NCI-H2029 (cell line): ENCODE measurements around the gene SEC31B.

Source experiments
- DNase-seq: peaks from one replicate; lab custom pipeline; 2025; lab: John Stamatoyannopoulos, UW

The SEC31B gene, protein sequence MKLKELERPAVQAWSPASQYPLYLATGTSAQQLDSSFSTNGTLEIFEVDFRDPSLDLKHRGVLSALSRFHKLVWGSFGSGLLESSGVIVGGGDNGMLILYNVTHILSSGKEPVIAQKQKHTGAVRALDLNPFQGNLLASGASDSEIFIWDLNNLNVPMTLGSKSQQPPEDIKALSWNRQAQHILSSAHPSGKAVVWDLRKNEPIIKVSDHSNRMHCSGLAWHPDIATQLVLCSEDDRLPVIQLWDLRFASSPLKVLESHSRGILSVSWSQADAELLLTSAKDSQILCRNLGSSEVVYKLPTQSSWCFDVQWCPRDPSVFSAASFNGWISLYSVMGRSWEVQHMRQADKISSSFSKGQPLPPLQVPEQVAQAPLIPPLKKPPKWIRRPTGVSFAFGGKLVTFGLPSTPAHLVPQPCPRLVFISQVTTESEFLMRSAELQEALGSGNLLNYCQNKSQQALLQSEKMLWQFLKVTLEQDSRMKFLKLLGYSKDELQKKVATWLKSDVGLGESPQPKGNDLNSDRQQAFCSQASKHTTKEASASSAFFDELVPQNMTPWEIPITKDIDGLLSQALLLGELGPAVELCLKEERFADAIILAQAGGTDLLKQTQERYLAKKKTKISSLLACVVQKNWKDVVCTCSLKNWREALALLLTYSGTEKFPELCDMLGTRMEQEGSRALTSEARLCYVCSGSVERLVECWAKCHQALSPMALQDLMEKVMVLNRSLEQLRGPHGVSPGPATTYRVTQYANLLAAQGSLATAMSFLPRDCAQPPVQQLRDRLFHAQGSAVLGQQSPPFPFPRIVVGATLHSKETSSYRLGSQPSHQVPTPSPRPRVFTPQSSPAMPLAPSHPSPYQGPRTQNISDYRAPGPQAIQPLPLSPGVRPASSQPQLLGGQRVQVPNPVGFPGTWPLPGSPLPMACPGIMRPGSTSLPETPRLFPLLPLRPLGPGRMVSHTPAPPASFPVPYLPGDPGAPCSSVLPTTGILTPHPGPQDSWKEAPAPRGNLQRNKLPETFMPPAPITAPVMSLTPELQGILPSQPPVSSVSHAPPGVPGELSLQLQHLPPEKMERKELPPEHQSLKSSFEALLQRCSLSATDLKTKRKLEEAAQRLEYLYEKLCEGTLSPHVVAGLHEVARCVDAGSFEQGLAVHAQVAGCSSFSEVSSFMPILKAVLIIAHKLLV

DNA sequence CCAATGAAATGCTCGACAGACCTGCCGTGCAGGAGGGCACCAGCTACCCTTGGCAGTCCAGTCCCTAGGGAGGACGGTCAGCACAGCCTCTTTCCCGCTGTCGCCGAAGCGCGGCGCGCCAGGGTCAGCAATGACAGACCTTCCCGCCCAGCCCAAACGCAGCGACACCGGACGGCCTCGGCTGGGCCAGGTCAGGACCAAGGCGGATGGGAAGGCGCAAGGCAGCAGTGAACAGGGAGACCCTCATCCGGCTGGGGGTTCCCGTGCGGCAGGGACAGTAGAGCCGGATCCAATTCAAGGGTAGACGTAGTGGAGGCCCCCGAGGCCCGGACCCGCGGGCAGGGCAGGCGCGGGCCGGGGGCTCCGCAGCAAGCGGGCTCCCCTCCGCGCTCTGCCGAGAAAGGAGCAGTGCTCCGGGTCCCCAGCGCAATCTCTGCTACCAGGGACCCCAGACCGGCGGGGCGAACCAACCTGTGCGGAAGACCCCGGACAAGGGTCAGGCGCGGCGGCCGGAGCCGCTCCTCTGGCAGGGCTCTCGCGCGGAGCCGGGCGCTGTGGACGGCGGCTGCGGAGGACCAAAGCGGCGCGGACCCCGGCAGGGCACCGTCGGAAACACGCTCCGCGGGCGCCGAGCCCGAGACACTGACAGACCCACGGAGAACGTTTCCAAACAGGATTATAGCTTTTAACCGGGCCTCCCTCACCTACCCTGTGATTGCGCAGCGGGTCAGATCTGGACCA lies at the start of gene SEC31B:
SEC31B (minus strand) TSS at position 551 of the 741 bp plus-strand sequence. CDS start 2,909 bp downstream, outside the sequence.
- no peak for DNase-seq

DNA sequence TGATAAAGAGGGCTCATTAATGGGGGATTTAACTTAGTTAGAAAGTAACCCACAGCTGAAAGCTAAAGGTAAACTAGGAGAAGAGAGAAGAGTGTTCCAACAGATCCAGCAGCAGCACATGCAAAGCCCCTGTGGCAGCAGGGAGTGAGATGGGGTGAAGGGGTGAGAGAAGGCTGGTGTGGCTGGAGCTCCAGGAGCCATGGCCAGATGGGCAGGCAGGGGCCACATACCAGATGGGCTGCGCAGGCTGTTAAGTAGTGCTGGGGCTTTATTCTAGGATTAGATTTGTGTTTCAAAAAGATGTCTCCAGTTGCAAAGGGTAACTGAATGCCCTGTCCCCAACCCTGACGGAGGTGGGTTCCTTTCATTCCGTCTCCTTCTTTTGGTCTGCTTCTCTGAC lies 49.3 kb upstream of the SEC31B start:
- no peak for DNase-seq

DNA sequence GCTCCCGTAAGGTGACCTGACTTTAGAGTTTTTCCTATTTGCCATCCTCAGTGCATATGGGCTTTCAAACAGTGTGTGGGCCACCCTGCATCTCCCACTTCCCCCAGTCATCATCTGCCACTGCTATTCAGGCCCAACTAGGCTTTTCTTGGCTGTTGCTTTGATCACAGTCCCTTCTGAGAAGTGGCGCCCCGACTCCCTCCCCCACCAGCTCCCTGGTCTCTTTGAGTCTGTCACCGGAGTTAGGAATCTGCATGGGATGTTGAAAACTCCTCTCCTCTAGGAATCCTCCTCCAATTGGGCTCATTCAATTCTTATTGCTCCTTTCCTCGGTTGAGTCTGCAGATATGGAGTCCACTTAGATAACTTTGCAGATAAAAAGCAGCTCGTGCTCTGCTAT lies 48.2 kb upstream of the SEC31B start:
- DNase-seq, result no peak

DNA sequence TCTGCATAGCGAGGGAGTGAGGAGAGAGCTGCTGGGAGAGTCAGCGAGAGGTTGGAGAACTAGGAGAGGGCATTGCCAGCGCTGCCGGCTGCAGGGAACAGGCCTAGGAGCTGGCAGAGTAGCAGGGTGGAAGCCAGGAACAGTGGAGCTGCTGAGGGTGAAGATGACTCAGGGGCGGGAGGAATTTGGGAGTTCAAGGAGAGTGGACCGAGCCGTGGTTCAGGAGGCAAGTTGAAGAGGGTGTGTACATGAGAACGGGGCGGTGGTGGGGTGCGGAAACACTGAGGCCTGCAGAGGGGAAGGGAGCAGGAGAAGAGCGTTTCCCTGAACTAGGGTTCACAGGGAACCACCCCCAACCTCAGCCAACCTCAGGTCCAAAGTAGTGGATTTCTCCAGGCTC lies 47.6 kb upstream of the SEC31B start:
- DNase-seq, result no peak

DNA sequence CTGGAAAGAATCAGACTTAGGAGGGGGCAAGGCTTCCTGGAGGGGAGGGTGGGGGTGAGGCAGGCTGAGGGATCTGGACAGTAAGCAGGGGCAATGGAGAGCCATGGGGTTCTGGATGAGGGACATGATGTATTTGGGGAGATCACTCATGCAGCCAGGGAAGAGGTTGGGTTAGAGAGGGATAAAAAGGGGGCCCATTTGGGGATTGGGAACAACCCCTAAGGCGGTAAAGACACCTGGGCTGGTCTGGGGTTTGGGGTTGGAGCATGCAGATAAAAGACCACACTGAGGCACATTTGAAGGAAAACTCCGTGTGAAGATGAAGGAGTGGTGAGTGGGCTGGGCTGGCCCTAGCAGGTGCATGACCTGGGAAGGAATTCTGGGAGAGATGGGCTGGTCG lies 46.9 kb upstream of the SEC31B start:
- DNase-seq, result no peak

DNA sequence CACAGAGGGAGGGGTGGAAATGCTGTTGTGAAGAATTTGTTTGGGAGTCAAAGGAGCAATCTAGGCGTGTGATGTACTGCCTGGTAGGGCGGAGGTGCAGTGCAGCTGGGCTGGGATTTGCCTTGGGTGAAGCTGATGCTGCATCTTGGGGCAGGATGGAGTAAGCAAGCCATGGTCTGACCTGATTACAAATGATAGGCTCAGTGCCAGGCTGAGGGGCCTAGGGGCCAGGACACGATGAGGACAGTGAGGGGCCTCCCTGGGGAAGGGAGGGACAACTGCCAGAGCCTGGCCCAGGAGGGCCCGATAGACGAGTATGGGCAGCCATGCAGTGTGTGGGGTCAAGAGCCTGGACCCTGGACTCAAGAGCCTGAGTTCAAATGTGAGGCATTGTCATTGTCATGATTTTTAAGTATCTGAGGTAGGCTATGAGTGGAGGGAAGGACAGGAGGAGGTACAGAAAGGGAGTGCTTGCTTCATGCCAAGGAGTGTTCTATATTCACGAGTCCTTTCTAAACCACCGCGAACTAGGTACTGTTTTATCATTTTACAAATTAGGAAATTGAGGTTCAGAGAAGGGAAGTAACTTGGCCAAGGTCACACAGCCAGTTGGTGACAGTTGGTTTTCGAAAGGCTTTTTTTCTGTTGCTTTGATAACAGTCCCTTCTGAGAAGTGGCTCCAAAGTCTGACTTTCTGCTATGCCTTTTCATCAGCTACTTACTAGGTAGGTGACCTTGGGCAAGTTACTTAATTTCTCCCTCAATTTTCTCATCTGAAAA lies 45.7 kb upstream of the SEC31B start:
- no peak for DNase-seq

DNA sequence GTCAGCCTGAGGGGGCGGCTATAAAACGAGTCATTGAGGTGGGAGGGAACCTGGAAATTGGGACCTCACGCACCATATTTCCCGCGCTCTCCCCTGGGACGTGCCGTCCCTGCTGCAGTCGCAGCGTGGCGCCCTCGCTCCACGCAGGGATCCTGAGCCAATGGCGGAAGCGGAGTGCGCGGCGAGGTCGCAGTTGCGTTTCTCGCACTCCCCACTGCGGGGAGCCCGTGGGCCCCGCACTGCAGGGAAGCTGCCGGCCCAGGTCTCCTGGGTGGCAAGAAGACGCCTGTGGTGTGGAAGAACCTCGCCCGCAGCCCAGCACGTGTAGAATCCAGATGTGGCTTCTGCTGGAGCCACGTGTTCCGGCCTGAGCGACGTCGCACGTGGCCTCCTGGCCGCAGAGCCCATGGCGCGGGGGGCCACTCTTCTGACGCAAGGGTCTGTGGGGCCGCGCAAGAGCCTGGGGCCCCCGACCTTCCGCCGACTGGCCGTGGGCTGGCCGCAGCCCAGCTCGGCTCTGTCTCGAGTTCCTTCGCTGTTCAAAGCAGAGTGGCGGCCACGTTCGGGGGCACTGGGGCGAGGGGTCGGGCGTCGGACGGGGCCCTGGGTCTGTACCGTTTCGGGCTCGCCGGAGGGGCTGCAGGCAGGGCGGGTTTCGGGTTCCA lies 42.5 kb upstream of the SEC31B start:
- no peak for DNase-seq

DNA sequence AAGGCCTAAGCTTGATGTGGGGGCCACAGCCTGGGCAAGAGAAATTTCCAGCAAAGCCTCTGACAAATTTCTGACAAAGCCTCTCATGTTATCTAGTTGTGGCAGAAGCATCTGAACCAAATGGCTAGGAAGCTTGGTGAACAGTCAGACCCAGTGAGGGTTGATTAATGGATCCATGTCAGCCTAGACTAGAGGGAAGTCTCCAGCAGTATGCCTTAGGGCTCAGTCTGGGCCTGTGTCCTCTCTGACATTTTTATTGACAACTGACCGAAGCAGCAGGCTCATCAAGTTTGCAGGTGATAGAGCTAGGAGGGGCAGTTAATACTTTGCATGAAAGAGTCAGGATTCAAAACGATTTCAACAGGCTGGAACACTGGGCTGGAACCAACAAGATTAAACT lies 41.3 kb upstream of the SEC31B start:
- no peak for DNase-seq

DNA sequence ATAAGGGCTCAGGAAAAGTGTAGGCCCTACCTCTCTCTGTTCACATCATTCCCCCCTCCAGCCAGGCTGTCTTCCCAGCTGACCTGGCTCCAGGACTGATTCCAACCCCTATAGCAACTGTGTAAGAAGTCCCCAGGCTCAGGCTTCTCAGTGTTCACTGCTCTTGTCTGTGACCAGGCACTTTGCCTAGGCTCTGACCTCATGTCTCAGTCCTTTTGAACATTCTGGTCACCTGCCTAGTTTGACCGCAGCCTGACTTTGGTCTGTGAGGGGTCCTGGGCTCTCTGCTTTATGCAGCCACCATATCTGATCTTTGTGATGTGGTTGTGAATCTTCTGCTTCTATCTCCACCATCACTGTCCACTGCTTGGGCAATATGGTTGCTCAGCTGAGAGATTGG lies 40.6 kb upstream of the SEC31B start:
- DNase-seq, result no peak

DNA sequence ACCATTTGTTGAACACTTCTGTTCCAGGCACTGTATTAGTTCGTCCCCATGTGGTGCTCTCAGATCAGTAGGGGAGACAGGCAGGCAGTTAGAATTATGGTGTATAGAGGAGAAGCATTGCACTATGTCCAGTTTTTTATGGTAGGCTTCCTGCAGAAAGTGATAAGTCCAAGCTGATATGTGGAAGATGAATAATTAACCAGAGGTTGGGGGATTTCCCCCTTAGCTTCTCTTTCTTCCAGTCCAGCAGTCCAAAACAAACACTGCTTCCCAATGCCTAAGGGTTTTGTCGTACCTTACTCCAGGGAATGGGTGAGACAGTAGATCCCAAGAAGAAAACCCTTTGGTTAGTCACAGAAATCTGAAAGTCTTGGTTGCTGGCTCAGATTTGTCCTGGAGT lies 35.2 kb upstream of the SEC31B start:
- no peak for DNase-seq

DNA sequence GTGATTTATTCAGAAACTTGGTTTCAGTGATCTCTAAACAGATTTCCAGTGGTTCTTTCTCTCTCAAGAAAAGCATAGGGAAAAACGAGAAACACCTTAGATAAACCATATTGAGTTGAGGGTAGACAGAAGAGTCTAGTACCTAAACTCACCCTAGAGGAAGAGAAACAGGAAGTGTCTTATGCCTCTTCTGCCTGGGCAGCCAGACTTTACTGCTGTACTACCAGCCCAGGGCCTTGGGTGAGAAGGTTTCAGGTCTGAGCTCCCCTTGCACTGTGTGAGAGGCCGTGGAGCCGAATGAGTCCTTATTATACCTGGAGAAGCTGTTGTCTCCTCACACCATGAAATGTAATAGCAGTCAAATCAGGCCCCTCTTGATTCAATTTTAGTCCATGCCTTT lies 34.3 kb upstream of the SEC31B start:
- no peak for DNase-seq

DNA sequence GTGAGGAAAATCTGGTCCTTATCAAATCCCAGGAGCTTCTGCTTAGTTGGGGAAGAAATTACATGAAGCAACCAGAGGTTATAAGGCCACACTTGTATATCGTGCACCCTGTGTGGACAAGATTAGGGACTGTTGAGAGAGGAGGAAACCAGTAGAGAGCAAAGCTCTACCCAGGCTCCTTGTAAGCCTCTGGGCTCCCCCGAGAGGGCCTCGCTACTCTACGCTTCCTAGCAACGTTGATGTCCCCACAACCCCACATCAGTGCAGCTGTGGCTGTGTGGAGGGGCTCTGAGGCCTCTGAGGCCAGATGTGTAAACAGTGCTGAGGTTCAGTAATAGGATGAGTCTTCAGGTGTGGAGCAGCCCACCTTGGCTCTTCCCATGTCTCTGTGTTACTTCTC lies 32.1 kb upstream of the SEC31B start:
- DNase-seq, result no peak

DNA sequence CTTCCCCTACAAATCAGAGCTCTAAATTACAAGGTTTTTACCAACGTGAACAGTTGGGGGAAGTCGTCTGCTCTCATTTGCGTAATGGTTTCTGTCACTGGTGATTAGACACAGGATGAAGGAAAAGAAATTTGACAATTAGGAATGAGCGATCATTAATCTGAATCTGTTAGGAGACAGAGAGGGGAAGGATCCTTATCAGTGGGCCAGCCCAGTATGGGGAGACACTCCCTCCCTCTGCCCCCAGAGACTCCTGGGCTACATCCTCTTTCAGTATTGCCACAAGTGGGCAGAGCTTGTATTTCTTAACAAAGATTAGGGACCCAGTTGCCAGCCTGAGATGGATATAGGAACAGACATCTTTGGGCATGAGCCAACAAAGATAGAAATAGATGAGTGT lies 31.5 kb upstream of the SEC31B start:
- DNase-seq, result no peak

DNA sequence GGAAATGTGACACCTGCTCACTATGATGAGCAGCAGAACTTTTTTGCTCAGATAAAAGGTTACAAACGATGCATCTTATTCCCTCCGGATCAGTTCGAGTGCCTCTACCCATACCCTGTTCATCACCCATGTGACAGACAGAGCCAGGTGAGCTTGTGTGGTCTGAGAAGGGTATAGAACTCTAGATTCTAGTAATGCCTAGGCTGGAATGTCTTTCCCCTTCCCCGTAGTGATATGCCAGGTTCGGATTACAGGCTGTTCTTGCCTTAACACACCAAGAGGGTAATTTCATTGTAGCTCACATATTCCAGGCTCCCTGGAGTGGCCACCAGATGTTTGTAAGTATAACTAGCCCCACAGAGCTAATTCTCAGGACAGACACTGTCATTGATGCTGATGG lies 25.3 kb upstream of the SEC31B start:
- DNase-seq, result no peak

DNA sequence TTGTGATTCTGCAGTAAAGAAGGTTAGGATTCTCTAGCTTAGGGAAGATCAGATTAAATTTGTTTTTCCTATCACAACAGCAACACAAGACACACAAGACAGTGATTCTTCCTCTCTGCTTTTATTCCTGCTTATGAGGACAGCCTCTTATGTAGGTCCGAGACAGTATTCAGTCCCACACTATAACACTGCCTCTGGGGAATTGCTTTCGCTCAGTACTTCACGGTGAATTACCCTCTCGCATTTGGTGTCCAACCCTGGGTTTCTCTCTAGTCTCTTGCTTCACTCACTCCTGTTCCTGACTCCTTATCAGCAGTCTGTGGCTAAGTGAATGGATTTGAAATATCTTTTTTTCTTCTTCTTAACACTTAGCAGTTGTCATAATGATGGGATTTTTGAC lies 17.8 kb upstream of the SEC31B start:
- DNase-seq, result no peak

DNA sequence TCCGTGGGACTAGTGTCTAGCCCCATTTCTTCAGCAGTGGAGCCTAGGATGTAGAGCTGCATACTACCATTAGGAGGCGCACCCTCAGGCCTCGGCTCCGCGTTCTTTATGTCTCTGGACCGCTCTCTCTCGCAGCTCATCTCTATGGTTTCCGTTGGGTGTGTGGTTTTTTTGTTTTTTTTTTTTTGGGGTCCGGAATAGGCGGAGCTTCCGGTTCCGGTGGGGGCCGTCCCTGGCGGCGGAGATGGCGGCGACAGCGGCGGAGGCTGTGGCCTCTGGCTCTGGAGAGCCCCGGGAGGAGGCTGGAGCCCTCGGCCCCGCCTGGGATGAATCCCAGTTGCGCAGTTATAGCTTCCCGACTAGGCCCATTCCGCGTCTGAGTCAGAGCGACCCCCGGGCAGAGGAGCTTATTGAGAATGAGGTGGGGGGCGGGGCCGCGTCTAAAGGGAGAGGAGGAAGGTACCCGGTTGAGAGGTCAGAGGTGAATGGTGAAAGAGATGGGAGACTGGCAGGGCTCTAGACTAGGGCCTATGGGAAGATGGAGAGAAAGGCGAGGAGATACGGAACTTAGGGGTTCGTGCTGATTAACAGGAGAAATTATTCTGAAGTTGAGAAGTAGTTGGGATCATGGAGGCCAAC lies 16.2 kb upstream of the SEC31B start, which contains the start of gene HIF1AN:
HIF1AN (plus strand) TSS at position 229 of the 639 bp plus-strand sequence; CDS start at position 245, 16 bp downstream.
- peak; percentile 81 for DNase-seq

DNA sequence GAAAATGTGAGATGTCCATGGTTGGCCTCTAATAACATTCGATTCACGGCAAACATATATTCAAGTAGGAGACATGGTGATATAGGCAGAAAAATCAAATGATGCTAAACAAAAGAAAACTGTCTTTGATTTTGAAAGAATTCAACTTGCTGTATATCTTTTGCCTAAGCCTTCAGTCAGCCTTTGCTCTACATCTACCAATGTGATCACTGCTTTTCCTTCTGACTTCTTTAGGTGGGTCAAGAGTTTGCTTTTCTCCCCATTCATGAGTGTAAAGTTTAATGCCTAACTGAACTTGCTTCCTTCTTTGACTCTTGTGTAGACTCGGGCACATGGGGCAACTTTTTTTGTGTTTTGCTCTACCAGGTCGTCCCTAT lies 15.7 kb upstream of the SEC31B start:
- DNase-seq, result no peak

DNA sequence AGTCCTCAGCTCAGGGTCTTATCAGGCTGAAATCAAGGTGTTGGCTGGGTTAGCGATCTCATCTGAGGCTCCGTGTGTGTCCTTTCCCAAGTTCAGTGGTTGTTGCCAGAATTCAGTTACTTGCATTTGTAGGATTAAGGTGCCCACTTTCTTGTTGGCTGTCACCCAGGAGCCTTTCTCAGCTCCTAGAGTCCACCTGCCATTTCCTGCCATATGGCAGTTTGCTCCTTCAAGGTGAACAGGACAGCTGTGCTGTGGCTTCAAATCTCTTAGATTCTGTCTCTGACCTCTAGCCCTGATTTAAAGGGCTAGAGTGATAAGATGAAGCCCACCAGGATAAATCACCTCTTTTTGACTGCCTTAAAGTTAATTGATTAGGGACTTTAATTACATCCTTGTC lies 15.1 kb upstream of the SEC31B start:
- no peak for DNase-seq

DNA sequence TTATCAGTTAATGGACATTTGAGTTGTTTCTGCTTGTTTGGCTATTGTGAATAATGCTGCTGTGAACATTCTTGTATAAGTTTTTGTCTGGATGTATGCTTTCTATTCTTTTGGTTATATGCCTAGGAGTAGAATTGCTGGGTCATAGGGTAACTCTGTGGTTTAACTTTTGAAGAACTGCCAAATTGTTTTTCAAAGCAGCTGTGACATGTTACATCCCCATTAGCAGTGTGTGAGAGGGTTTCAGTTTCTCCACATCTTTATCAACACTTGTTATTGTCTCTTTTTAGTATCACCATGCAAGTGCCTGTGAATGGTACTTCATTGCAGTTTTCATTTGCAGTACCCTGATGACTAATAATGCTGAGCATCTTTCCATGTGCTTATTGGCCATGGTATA lies 12.1 kb upstream of the SEC31B start:
- DNase-seq, result no peak
